BJ (cell line): ENCODE results near the gene MCM7. TPM values are rescaled to one million over a fixed set of nuclear protein-coding genes. Genes with fewer than 3 reads are reported as not detected.

ENCODE experiments used
- CTCF ChIA-PET: fragments of 350-600 bp; formaldehyde crosslinking; extraction: SDS; loops from one replicate; lab custom pipeline; 2021; ENCODE audit warnings: antibody characterized with exemption, inconsistent platforms; lab: Yijun Ruan, JAX
- POLR2A ChIA-PET: fragments of 300-600 bp; sonication (Branson Sonifier 250); formaldehyde crosslinking; extraction: SDS; loops from one replicate; lab custom pipeline; 2021; ENCODE audit warnings: antibody characterized with exemption; lab: Charles Lee
- DNase-seq: peaks from one replicate; pipeline ENCODE4 v3.0.0-alpha.2; 2011; ENCODE audit warnings: low read depth
- H3K27me3 ChIP-seq: 2 replicates; pipeline ENCODE4 v1.6.0; 2011; ENCODE audit warnings: low read length; ENCODE audit not compliant: control insufficient read depth, insufficient read depth
- H3K36me3 ChIP-seq: 2 replicates; pipeline ENCODE4 v1.5.1; 2011; ENCODE audit warnings: low read length; ENCODE audit not compliant: control insufficient read depth, insufficient read depth
- H3K4me3 ChIP-seq: 2 replicates; pipeline ENCODE4 v1.5.1; 2011; ENCODE audit warnings: low read depth, mild to moderate bottlenecking, control low read depth, low read length
- polyA plus RNA-seq: library from polyadenylated mRNA; depleted of rRNA; stranded (reverse); fragments of >200 nt; gene quantifications from 2 replicates; pipeline ENCODE4 v1.2.3, GENCODE V29; 2011
- TF ChIP-seq, protein P1 (sequence below): IDR thresholded peaks from 2 replicates; pipeline ENCODE4 v1.5.1; 2011; ENCODE audit warnings: low read depth, mild to moderate bottlenecking, control low read depth, inconsistent platforms, low read length, moderate library complexity; ENCODE audit not compliant: insufficient read depth

The MCM7 gene
- polyA plus RNA-seq, 1 experiment, result 89.0 TPM

DNA sequence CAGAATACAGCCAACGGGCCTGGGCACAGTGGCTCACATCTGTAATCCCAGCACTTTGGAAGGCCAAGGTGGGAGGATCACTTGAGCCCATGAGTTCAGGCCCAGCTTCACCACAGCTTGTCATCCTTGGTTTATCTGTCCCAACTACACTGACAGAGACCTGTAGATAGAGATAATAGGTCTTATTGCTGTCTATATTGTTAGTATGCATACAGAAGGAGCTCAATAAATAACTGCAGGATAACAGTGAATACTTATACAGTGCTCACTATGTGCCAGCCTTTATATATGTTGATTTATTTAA, 19.5 kb upstream of the MCM7 start:
- TF ChIP-seq, protein P1, sequence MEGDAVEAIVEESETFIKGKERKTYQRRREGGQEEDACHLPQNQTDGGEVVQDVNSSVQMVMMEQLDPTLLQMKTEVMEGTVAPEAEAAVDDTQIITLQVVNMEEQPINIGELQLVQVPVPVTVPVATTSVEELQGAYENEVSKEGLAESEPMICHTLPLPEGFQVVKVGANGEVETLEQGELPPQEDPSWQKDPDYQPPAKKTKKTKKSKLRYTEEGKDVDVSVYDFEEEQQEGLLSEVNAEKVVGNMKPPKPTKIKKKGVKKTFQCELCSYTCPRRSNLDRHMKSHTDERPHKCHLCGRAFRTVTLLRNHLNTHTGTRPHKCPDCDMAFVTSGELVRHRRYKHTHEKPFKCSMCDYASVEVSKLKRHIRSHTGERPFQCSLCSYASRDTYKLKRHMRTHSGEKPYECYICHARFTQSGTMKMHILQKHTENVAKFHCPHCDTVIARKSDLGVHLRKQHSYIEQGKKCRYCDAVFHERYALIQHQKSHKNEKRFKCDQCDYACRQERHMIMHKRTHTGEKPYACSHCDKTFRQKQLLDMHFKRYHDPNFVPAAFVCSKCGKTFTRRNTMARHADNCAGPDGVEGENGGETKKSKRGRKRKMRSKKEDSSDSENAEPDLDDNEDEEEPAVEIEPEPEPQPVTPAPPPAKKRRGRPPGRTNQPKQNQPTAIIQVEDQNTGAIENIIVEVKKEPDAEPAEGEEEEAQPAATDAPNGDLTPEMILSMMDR, result no peak
- Histone ChIP-seq H3K27me3 (no peaks in the 10 kb centered on the region), H3K36me3 (0 out of 2 replicates have a peak, but pooled peaks cover 2% of the 10 kb centered on the region), H3K4me3 (peak overlapping the region; percentile 66)
- CTCF ChIA-PET, result interaction anchor here (1.0 kb wide), 1 partner anchor 129 kb away, joined by 3 read pairs; no protein-coding TSS in a partner anchor
- no peak for DNase-seq
- POLR2A ChIA-PET, result interaction anchor here (1.0 kb wide), 1 partner anchor 20 kb away, joined by 4 read pairs; no protein-coding TSS in a partner anchor

DNA sequence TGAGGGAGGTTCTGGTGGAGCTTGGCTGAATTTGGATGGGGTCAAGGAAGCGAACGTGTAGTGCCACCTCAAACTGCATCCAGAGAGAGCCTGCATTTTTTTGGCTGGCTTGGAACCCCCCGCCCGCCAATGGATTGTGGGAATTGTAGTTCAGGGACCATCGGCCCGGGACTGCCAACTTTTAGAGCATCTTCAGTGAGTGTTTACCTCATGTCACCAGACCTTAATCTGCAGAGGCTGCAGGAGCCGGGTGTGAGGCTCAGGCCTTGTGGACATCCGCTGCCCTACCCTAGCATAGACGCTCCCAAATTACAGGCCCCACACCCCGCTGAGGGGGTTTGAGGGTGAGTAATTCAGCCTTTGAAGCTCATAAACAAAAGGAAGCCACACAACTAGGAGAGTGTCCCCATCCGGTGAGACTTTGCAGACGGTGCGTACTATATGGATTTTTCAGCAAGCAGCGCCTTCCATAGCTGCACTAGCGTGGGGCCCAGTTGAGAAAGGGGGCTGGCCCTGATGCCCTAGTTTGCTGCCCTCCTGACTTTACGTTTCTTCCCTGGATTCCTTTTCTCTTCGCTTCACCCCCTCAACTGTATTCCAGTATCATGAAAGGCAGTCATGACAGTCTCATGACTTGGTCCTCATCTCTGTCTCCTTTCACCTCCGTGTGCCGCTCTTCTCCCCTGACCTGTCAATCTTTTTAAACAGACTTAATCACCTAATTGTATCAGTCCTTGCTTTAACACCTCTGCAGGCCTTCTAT, 19.0 kb upstream of the MCM7 start:
- CTCF ChIA-PET, result interaction anchor here (1.0 kb wide), 1 partner anchor 128 kb away, joined by 3 read pairs; no protein-coding TSS in a partner anchor
- peak; percentile 18 for DNase-seq
- Histone ChIP-seq H3K36me3 (0 out of 2 replicates have a peak, but pooled peaks cover 2% of the 10 kb centered on the region), H3K27me3 (no peaks in the 10 kb centered on the region), H3K4me3 (peak overlapping the region; percentile 66)
- POLR2A ChIA-PET, result no interaction called here
- TF ChIP-seq, protein P1, result no peak

DNA sequence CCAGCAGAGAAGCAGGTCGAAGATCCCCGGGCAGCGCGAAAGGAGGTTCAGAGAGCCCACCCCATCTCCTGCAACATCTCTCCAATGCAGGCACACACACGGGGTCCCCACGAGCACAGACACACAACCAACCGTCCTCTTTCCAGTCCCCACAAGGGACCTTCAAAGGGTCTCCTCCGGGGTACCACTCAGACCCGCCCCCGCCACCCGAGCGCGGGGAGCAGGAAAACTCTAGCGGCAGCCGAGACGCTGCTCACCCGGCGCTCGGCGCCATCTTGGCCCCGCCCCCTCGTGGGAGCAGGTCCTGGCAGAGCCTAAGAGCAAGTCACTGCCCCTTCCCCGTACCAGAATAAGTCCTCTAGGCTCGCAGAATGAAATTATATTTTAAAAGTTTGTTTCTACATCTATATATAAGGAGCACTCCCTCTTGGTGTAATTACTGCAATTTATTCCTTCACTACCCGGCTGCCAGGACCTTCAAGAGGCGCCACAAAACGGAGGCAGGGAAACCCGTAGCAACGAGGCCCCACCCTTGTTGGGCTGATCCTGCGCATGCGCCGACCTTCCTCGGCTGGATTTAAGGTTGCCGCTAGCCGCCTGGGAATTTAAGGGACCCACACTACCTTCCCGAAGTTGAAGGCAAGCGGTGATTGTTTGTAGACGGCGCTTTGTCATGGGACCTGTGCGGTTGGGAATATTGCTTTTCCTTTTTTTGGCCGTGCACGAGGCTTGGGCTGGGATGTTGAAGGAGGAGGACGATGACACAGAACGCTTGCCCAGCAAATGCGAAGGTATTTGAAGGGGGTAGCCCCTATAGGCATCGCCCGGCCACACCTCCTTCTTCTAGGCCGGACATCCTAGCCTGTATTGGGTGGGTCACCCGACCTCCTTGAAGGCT, 18.1 kb upstream of the MCM7 start, which contains the start of the genes CNPY4 and TAF6:
CNPY4 (plus strand) TSS at position 563 of the 898 bp plus-strand sequence; CDS start at position 674, 111 bp downstream.
TAF6 (minus strand) TSS at position 287 of the 898 bp plus-strand sequence. CDS start 5,149 bp downstream, outside the sequence.
- no peaks in the 10 kb centered on the region for H3K27me3 ChIP-seq
- peak within 1 kb of the TSS; percentile 78 for H3K4me3 ChIP-seq
- TF ChIP-seq, protein P1, result no peak
- DNase-seq, result peak; percentile 68
- H3K36me3 ChIP-seq, result peaks cover 4% of the 10 kb centered on the region; the same call in 1 of the 2 replicates
- CTCF ChIA-PET, result no interaction called here
- POLR2A ChIA-PET, result no interaction called here

DNA sequence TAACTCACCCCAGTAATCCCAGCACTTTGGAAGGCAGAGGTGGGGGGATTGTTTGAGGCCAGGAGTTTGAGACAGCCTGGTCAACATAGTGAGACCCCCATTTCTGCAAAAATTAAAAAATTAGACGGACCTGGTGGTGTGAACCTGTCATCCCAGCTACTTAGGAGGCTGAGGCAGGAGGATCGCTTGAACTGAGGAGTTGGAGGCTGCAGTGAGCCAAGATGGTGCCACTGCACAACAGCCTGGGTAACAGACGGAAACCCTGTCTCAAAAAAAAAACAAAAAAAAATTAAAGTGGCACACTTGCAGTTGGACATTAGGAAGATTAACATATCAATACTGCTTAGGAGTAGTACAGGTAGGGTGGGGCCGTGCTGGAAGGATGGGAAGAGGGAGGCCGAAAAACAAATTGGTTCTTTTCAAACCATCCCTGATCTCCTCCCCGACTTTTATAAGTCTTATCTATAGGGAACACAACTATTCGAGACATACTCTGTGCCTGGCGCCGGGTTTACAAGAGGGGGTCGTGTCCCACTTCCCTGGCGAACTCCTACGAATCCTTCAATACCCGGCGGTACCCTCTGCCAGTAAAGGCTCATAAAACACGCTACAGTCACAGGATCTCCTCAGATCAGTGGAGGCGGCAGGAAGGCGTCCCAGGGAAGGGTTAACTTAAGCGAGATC, 17.3 kb upstream of the MCM7 start:
- TF ChIP-seq, protein P1, result no peak
- Histone ChIP-seq H3K4me3 (peak overlapping the region; percentile 78), H3K27me3 (no peaks in the 10 kb centered on the region), H3K36me3 (peaks cover 9% of the 10 kb centered on the region)
- POLR2A ChIA-PET, result no interaction called here
- DNase-seq, result no peak
- CTCF ChIA-PET, result no interaction called here
